RCC 7860 (cell line): Measurements from ENCODE around the gene SLC15A1.
"Not testable (repeated sequence)": the region's sequence is repeated elsewhere in the genome, so short reads cannot be mapped to it uniquely, and the experiment has no call there.

ENCODE experiments used
- DNase-seq: peaks from one replicate; pipeline ENCODE4 v3.0.0-alpha.2; 2015; ENCODE audit warnings: low spot score
- FAIRE-seq: peaks from 2 replicates; lab custom pipeline; 2012; peaks lifted over from hg19 to GRCh38; lab: Jason Lieb, UNC

SLC15A1 gene

DNA sequence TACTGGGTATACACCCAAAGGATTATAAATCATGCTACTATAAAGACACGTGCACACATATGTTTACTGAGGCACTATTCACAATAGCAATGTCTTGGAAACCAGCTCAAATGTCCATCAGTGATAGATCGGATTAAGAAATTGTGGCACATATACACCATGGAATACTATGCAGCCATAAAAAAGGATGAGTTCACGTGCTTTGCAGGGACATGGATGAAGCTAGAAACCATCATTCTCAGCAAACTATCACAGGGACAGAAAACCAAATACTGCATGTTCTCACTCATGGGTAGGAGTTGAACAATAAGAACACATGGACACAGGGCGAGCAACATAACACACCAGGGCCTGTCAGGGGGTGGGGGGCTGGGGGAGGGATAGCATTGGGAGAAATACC lies 2.0 kb upstream of the SLC15A1 start:
- DNase-seq, FAIRE-seq: not testable (repeated sequence)

- DNase-seq (no peak), FAIRE-seq (no peak)
Measured at GRCh38 chr13:98751861-98752466, 508 bp downstream of the SLC15A1 start.

GRCh38 chr13:98751367-98751782 lies 1.1 kb downstream of the SLC15A1 start:
- DNase-seq: no peak
- FAIRE-seq: no peak

- FAIRE-seq: no peak
- DNase-seq: no peak
Measured at GRCh38 chr13:98749501-98749900, 3.0 kb downstream of the SLC15A1 start.

DNA sequence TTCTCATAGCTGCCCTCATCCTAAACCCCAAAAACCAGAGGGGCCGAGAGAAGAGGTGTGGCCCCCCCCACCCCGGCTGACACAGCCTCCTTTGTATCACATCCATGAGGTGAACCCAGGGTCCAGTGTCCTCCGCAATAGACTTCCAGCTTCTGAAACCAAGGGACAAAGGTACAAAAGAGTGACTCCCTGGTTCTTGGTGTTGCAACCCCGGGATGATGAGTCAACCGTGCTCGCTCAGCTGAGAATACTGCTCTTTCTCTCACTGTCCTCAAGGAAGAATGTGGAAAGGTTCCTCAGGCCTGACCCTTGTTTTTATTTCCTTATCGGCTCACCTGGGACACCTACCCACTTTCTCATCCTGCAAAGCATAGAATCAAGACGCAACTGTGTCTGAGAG lies 5.5 kb downstream of the SLC15A1 start:
- peak; percentile 20 for FAIRE-seq
- peak; percentile 21 for DNase-seq

DNA sequence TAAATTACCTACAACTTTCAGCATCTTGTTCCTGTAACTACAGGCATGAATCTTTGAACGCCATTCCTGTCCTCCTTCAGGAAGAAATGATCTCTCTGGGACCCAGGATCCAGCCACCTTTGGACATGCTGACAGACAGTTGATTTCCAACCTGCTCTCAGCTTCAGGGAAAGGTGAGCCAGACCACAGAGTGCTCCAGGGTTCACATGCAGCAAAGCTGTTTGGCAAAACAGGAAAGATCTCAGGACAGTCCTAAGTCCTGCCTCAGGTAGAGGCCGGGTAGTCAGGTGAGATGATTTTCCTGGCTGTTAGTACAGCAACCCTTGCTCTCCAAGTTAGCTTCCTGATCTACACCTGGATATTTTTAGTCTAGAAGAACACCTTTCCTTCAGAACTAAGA lies 9.1 kb downstream of the SLC15A1 start:
- no peak for FAIRE-seq

GRCh38 chr13:98742961-98743360 lies 9.5 kb downstream of the SLC15A1 start:
- FAIRE-seq: no peak

More for the DNA sequence above, 9.1 kb downstream of the SLC15A1 start:
- DNase-seq: no peak

DNA sequence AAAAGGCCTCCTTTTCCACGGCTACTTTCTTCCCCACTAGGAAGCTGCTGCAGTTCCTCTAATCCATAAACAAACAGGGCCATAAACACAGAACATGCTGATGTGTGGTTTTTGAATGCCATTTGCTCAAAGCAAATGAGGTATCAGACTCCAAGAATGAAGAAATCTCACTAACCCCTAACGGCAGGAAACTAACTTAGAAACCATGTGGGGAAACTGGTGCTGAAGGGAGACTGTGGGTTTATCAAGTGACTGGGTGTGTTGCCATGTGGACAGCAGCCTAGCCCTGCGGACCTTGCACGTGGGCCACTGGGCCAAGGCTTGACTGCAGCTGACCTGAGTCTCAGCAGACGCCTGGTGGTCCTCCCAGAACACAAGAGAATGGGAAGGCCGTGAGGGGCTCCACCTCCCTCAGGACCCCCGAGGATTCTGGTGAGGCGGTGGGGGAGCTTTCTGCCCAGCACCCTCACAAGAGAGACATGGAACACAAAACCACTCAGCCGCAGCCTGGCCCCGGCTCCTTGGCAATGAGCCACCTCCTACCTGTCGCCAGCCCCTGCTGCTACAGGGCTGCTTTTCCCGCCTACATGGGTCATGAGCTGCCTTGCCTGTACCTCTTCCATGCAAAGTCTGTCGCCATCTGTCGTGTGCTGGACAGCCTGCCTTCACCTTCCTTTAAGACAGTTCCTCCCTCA lies 10.6 kb downstream of the SLC15A1 start:
- FAIRE-seq (no peak), DNase-seq (no peak)

More at GRCh38 chr13:98742961-98743360, 9.5 kb downstream of the SLC15A1 start:
- no peak for DNase-seq

DNA sequence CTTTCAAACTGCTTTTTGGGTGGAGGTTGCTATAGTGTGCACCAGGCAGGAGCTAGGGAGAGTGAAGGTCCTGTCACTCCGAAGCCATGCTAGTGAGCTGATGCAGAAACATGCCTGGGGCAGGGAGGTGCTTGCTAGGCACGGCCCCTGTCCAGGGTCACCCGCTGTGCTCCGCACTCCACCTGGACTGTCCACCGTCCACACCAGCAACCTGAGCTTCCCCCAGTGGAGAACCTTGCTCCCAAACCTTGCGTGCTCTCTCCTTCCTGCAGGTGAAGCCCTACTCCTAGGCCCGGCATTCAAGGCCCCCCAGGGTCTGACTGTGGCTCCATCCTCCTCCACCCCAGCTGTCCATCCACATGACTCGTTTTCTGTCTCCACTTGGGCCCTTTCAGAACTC lies 12.3 kb downstream of the SLC15A1 start:
- DNase-seq (no peak), FAIRE-seq (no peak)

GRCh38 chr13:98738993-98739392 lies 13.5 kb downstream of the SLC15A1 start:
- FAIRE-seq (no peak), DNase-seq (no peak)

GRCh38 chr13:98738213-98738612 lies 14.3 kb downstream of the SLC15A1 start:
- no peak for DNase-seq
- no peak for FAIRE-seq

- FAIRE-seq (no peak), DNase-seq (no peak)
Measured at GRCh38 chr13:98731925-98732324, 20.5 kb downstream of the SLC15A1 start.

- FAIRE-seq: no peak
- no peak for DNase-seq
Measured at GRCh38 chr13:98731038-98731437, 21.4 kb downstream of the SLC15A1 start.

- FAIRE-seq (no peak), DNase-seq (no peak)
Measured at GRCh38 chr13:98730441-98730840, 22.0 kb downstream of the SLC15A1 start.

DNA sequence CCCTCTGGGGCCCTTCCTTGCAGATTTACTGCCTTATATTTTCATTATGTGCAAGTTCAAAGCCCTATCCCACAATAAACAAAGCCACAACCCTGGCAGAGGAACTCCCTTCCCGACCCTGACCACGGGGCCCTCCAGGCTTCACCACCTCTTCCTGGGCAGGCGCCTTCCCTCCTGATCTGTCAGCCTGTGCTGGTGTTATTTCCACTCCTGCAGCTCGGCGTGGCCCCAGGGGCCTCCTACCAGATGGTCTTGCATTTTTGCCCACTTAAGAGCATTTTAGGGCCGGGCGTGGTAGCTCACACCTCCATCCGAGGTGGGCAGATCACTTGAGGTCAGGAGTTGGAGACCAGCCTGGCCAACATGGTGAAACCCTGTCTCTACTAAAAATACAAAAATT lies 22.8 kb downstream of the SLC15A1 start:
- no peak for DNase-seq
- FAIRE-seq: no peak

DNA sequence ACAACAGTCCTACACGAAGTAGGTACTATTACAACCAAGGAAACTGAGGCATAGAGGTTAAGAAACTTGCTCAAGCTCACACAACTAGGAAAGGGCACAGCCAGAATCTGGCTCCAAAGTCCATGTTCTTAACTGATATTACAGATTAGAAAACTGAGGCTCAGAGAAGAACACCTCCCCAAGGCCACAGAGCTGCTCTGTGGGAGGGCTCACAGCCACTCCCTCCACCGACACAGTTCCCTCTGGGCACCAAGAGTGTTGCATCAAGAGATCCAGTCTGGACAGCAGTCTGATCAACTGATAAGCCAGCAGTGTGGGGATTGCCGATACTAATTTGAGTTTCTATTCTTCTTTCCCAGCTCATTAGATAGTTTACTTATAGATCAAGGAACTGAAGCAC lies 29.5 kb downstream of the SLC15A1 start:
- no peak for FAIRE-seq

GRCh38 chr13:98721825-98722510 lies 30.5 kb downstream of the SLC15A1 start:
- no peak for FAIRE-seq

More for the DNA sequence above, 29.5 kb downstream of the SLC15A1 start:
- no peak for DNase-seq

DNA sequence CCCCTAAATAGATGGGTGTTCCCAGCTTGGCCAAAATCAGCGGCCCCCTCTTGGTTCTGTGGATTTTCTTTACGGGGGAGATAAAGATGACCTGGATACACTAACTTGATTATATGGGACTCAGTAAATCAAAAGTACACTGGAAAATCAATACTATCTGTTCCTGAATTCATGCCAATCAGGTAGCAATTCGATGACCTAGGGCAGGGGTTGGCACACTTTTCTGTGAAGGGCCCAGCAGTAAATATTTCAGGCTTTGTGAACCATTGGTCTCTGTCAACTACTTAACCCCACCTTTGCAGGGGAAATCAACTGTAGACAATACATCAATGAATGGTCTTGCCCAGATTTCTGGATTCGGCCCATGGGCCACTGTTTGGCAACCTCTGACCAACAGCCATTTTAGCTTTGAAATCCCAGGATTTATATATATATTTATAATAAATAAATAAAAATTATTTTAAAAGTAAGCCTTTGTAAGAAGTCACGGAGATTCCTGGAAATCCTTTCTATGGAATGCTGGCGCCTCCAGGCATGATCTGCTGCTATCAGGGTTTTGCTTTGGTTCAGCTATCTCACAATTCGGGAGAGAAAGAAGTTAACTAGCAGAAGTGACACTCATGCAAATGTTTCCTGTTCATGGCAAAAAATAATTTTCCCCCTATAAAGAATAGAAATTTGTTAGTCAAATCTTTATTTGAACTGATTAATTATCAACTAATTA lies 32.8 kb downstream of the SLC15A1 start:
- DNase-seq (no peak), FAIRE-seq (no peak)

More at GRCh38 chr13:98721825-98722510, 30.5 kb downstream of the SLC15A1 start:
- DNase-seq: no peak

GRCh38 chr13:98717891-98718290 lies 34.6 kb downstream of the SLC15A1 start:
- FAIRE-seq: no peak
- DNase-seq: no peak

- FAIRE-seq: no peak
- no peak for DNase-seq
Measured at GRCh38 chr13:98717256-98717655, 35.2 kb downstream of the SLC15A1 start.

DNA sequence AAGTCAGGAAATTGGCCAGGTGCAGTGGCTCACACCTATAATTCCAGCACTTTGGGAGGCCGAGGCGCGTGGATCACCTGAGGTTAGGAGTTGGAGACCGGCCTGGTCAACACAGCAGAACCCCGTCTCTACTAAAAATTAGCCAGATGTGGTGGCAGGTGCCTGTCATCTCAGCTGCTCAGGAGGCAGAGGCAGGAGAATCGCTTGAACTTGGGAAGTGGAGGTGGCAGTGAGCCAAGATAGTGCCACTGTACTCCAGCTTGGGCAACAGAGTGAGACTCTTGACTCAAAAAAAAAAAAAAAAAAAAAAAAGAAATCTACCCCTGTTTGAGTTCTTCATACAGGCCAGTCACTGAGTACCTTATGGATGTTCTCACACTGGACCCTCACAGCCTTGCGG lies 42.0 kb downstream of the SLC15A1 start:
- DNase-seq (no peak), FAIRE-seq (no peak)
